ENCODE measurements around the gene GKN2. TPM values are rescaled to one million over a fixed set of nuclear protein-coding genes. Genes with fewer than 3 reads are reported as not detected.
A peak's percentile ranks its signal among the peaks of the same experiment; 100 is the strongest.

GKN2 gene
- total and polyA plus RNA-seq, 8 donors = 0.07 to 1.6 TPM; not detected in 6

GRCh38 chr2:68908392-68908970 is 44.2 kb downstream of the GKN2 start:
- ATAC-seq (peak; percentile 93 to 96 (median 94)), DNase-seq (peak in 5 of 6 donors; percentile 64 to 82 (median 67)), FAIRE-seq (no peak)
- intact Hi-C loops (cut with DNase I) = no loop called here
- WGBS, 2 donors = 21 to 29% methylated on average over 5 of the region's 5 CpGs
- H3K36me3 ChIP-seq = no peaks in the 10 kb centered on the region
- TF ChIP-seq, protein P1, sequence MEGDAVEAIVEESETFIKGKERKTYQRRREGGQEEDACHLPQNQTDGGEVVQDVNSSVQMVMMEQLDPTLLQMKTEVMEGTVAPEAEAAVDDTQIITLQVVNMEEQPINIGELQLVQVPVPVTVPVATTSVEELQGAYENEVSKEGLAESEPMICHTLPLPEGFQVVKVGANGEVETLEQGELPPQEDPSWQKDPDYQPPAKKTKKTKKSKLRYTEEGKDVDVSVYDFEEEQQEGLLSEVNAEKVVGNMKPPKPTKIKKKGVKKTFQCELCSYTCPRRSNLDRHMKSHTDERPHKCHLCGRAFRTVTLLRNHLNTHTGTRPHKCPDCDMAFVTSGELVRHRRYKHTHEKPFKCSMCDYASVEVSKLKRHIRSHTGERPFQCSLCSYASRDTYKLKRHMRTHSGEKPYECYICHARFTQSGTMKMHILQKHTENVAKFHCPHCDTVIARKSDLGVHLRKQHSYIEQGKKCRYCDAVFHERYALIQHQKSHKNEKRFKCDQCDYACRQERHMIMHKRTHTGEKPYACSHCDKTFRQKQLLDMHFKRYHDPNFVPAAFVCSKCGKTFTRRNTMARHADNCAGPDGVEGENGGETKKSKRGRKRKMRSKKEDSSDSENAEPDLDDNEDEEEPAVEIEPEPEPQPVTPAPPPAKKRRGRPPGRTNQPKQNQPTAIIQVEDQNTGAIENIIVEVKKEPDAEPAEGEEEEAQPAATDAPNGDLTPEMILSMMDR (IDR thresholded peaks at IDR 0.05) = no peak
- H3K9me3 ChIP-seq = no peaks in the 10 kb centered on the region
- H3K4me1 ChIP-seq = peaks cover 0 to 6% (median 0%) of the 10 kb centered on the region in 3 donors
- peak overlapping the region in 1 of 4 donors; percentile 42 for H3K27ac ChIP-seq
- no peak overlapping the region for H3K4me3 ChIP-seq
- no peaks in the 10 kb centered on the region for H3K27me3 ChIP-seq

DNA sequence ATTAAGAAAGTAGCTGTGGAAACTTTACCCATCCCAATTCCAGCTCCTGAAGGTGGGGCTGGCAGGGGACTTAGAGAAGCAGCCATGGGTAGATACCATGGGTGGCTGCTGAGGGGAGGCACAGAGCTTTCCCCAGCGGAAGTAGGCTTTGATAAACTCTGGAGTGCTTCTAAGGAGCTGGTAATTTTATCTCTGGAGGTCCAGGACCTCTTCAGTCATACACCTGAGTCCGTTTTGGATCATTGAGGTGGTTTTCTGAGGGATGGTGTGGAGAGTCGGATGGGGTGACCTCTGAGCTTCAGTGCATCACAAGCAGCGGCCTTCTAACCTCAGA is 44.8 kb downstream of the GKN2 start:
- TF ChIP-seq, protein P1 (IDR thresholded peaks at IDR 0.05) = no peak
- Histone ChIP-seq H3K27me3 (no peaks in the 10 kb centered on the region), H3K27ac (no peak overlapping the region), H3K36me3 (no peaks in the 10 kb centered on the region), H3K4me1 (peaks cover 0 to 6% (median 0%) of the 10 kb centered on the region in 3 donors), H3K9me3 (no peaks in the 10 kb centered on the region), H3K4me3 (no peak overlapping the region)
- intact Hi-C loops (cut with DNase I) = no loop called here
- 70 to 85% methylated on average over 4 of the region's 4 CpGs for WGBS, 2 donors
- ATAC-seq = no peak
- no peak for DNase-seq
- FAIRE-seq = no peak

GRCh38 chr2:68907232-68907919 is 45.3 kb downstream of the GKN2 start:
- DNase-seq (no peak), FAIRE-seq (no peak), ATAC-seq (no peak)
- Histone ChIP-seq H3K9me3 (no peaks in the 10 kb centered on the region), H3K4me3 (no peak overlapping the region), H3K27me3 (no peaks in the 10 kb centered on the region), H3K36me3 (no peaks in the 10 kb centered on the region), H3K4me1 (peaks cover 0 to 6% (median 0%) of the 10 kb centered on the region in 3 donors), H3K27ac (no peak overlapping the region)
- 84 to 90% methylated on average over 5 of the region's 5 CpGs for WGBS, 2 donors
- intact Hi-C loops (cut with DNase I) = no loop called here
- TF ChIP-seq, protein P1 (IDR thresholded peaks at IDR 0.05) = no peak

GRCh38 chr2:68906716-68907115 is 46.0 kb downstream of the GKN2 start:
- DNase-seq (no peak), FAIRE-seq (no peak), ATAC-seq (no peak)
- TF ChIP-seq, protein P1 (IDR thresholded peaks at IDR 0.05) = no peak
- no peaks in the 10 kb centered on the region for H3K27me3 ChIP-seq
- peaks cover 0 to 6% (median 0%) of the 10 kb centered on the region in 3 donors for H3K4me1 ChIP-seq
- WGBS, 2 donors = 72 to 91% methylated on average over 3 of the region's 3 CpGs
- intact Hi-C loops (cut with DNase I) = no loop called here
- H3K36me3 ChIP-seq = no peaks in the 10 kb centered on the region
- no peaks in the 10 kb centered on the region for H3K9me3 ChIP-seq
- no peak overlapping the region for H3K4me3 ChIP-seq
- no peak overlapping the region for H3K27ac ChIP-seq

- Histone ChIP-seq H3K4me1 (peaks cover 0 to 6% (median 0%) of the 10 kb centered on the region in 3 donors), H3K9me3 (no peaks in the 10 kb centered on the region), H3K4me3 (no peak overlapping the region), H3K36me3 (no peaks in the 10 kb centered on the region), H3K27ac (no peak overlapping the region), H3K27me3 (no peaks in the 10 kb centered on the region)
- intact Hi-C loops (cut with DNase I) = no loop called here
- ATAC-seq (no peak), DNase-seq (no peak), FAIRE-seq (no peak)
- 72 to 85% methylated on average over 2 of the region's 2 CpGs for WGBS, 2 donors
- TF ChIP-seq, protein P1 (IDR thresholded peaks at IDR 0.05) = no peak
These were observed 47.6 kb downstream of the GKN2 start for GRCh38 chr2:68905116-68905515.
